NCI-H446 (cell line): Measurements from ENCODE around the gene EFL1.
"Not testable (repeated sequence)": the region's sequence is repeated elsewhere in the genome, so short reads cannot be mapped to it uniquely, and the experiment has no call there.

Experiments
- DNase-seq, 2 experiments: peaks; one replicate each; lab custom pipeline; 2025; lab: John Stamatoyannopoulos, UW

Gene EFL1

GRCh38 chr15:82281276-82281675 lies 18.7 kb upstream of the EFL1 start:
- DNase-seq: not testable (repeated sequence)

- DNase-seq: no peak
Measured at GRCh38 chr15:82275410-82275809, 12.9 kb upstream of the EFL1 start.

GRCh38 chr15:82272154-82272553 lies 9.6 kb upstream of the EFL1 start:
- DNase-seq: no peak

- not testable (repeated sequence) for DNase-seq
Measured at GRCh38 chr15:82268454-82268853, 5.9 kb upstream of the EFL1 start.

DNA sequence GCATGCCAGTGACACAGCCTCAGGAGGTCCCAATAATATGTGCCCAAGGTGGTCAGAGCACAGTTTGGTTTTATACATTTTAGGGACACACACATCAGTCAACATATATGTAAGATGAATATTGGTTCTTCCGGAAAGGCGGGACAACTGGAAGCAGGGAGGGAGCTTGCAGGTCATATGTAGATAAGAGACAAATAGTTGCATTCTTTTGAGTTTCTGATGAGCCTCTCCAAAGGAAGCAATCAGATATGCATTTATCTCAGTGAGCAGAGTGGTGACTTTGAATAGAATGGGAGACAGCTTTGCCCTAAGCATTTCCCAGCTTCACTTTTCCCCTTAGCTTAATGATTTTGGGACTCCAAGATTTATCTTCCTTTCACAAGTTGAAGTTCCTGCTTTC lies 4.6 kb upstream of the EFL1 start:
- DNase-seq: not testable (repeated sequence)

GRCh38 chr15:82263350-82263749 lies 816 bp upstream of the EFL1 start:
- DNase-seq: no peak

- DNase-seq: not testable (repeated sequence)
Measured at GRCh38 chr15:82261566-82262421, 740 bp downstream of the EFL1 start.

DNA sequence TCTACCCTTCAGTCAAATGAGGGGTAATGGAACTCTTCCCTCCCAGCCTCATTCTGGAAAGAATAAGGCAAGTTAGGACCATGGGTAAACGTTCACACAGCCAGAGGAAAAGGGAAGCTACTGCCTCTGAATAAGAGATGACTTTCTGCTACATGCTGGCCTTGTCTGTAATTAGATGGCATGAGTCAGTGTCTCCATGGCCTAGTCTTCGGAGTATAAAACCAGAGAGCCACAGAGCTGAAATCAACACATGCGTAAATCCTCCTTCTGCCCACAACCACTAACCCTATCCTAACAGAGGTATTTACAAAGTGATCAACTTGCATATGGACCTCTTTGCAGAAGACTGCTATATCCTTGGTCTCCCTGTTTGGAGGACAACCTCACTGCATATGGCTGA lies 14.3 kb downstream of the EFL1 start:
- DNase-seq: not testable (repeated sequence)

DNA sequence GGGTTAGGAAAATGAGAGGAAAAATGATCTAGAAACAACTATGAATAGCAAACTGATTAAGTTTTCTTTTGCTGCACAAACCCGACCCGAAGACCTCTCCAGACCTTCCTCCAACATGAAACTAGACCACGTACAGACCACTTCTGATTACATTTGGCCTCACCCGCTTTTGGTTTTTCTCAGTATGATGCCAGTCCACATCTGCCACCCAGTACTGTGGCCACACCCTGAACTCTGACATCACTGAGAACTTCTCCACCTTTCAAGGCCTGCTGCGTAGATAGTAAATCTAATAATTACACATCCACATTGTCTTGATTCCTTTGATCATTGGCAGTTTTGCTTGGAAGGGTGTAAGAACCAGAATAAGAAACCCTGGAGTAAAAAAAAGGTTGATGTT lies 16.6 kb downstream of the EFL1 start:
- not testable (repeated sequence) for DNase-seq

DNA sequence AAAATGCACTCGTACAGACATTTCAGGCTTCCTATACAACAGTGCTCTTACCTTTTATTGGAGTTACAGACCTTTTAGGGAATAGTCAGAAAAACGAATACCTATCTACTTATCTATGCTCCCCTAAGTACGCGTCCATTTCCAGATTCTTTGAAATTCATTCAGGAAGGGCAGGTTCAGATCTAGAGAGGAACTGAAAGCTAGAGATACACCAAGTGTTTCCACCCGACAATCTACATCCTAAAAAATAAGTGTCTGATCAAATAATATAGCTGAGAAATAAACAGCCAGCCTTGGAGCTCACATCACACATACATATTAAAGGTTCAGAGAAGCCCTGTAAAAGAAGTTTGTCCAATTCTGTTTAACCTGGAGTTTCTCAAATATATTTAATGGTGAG lies 18.9 kb downstream of the EFL1 start:
- DNase-seq: not testable (repeated sequence)

DNA sequence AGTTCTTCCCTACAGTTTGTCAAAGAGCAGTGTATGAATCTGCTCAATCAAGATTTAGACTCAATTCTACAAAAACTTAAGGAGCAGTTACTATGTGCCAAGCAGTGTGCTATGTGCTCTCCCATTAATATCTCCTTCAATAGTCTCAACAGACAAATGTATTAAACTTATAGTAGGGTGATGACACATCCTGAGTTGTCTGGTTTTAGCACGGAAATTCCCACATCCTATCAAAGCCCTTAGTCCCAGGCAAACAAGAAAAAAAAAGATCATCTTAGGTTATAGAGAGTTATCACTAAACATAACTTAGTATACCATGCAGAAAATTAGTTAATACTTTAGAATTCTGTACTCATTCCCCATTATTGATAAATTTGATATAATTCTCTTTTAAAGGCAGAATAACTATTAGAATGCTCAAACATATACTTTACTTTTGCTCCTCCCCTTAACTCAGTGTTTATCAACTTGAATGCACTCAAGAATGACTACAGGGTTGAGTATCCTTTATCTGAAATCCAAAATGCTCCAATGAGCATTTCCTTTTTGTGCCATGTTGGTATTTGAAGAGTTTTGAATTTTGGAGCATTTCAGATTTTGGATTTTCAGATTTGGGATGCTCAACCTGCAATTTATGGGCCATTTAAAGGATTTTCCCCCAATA lies 20.6 kb downstream of the EFL1 start:
- not testable (repeated sequence) for DNase-seq

GRCh38 chr15:82239685-82240391 lies 22.7 kb downstream of the EFL1 start:
- no peak for DNase-seq

DNA sequence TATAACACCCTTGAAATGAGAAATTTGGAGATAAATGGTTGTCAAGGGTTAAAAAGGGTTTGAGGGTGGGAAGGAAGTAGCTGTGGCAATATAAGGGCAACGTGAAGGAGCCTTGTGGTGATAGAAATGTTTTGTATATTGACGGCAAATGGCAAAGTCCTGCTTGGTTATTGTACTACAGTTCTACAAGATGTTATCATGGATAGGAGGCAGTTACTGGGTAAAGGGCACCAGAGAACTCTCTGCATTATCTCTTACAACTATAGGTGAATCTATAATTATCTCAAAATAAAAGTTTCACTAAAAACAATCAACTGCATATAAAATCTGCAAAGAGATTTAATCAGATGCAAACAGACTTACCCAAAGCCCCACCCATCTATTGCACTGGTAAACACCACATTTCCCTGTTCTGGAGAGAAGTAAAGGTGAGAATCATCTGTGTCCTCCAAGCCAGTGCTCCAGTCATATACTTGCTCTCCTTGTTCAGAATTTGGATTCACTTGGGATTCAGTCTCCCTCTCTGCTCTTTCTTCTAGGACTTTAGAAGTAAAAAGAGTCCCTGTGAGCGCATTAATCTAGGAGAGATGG lies 24.5 kb downstream of the EFL1 start:
- DNase-seq: not testable (repeated sequence)

GRCh38 chr15:82231842-82232241 lies 30.7 kb downstream of the EFL1 start:
- DNase-seq: no peak

GRCh38 chr15:82231233-82231632 lies 31.3 kb downstream of the EFL1 start:
- DNase-seq: no peak

- no peak for DNase-seq
Measured at GRCh38 chr15:82228750-82229149, 33.8 kb downstream of the EFL1 start.

DNA sequence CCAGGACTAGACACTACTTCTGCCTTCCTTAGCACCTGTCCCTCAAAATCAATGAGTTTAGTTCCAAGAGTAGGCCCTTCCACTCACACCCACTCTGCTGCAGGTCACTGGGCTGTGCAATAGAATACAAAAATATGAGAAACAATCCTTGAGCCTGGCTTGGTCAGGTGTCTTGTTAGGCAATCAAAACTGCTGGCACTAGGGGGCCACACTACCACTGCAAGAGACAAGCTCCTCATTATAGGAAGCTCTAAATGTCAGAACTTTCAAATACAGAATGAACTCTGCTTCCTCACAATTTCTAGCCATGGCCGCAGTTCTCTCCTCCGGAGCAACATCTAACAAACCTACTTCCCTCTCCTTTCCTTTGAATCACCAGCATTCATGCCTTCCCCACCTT lies 41.0 kb downstream of the EFL1 start:
- not testable (repeated sequence) for DNase-seq

DNA sequence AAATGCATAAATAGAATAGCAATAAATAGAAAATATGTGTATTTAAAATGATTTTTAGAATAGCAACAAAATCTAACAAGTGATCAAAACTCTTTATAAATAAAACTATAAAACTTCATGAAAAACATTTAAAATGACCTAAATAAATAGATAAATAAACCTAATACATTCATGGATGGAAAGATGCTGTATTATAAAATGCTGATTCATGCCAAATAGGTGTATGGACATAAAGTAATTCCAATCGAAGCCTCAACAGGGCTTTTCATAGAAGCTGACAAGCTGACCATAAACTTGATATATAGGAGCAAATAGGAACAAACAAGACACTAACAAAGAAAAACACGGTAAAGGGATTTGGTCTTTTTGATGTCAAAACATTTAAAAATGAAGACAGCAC lies 46.4 kb downstream of the EFL1 start:
- not testable (repeated sequence) for DNase-seq

DNA sequence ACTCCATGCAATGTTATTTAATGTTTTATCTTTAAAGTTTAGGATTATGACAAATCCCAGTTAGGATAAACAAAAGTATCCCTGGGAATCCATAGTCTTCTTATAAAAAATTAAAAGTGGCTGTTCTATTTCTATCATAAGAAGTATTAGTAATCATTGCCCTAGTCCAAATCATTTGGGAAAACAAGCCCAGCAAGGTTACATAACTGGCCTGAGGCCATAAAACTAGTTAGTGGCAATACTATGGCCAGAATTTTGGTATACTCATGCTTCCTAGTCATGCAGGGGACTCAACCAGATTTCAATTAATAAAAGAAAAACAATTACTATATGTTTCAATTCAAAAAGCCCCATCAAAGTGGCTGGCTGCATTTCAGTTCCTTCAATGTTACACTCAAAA lies 50.3 kb downstream of the EFL1 start:
- DNase-seq: not testable (repeated sequence)

- DNase-seq: peak in 1 of 2 experiments; percentile 30
Measured at GRCh38 chr15:82210066-82210597, 52.4 kb downstream of the EFL1 start.

DNA sequence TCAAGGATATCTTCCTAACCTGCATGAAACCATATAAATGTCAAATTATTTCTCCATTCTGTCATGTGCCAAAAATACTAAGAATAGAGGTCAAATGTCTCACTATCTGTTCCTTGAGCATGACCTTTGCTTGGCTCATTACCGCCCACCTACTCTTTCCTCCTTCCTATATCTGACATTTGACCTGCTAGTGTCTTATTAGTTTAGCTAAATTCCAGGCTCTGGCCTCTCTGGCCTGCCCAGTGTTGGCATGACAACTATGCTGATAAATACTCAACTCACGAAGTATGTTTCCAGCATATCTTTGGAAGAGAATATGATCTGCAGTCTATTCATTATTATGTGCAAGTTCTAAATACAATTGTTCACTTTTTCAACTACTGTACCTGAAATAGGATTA lies 58.0 kb downstream of the EFL1 start:
- DNase-seq: not testable (repeated sequence)
